Measurements from ENCODE around the gene ADRA2A.

The ADRA2A gene

DNA sequence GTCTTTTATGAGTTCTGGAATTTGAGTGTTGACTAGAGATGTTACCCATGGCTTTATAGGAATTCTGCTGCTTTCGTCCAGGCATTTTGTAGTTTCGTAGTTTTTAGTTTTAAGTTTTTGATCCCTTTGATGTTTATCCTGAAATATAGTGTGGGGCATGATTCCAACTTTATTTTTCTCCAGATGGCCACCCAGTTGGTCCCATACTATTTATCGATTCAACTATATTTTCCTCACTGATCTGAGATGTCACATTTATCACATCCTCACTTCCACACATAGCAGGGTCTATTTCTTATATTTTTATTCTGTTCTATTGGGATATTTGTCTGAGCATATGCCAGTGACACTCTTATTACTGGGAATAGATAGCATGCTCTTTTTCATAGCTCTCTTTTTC lies 33.9 kb downstream of the ADRA2A start:
- TF ChIP-seq, protein P1, sequence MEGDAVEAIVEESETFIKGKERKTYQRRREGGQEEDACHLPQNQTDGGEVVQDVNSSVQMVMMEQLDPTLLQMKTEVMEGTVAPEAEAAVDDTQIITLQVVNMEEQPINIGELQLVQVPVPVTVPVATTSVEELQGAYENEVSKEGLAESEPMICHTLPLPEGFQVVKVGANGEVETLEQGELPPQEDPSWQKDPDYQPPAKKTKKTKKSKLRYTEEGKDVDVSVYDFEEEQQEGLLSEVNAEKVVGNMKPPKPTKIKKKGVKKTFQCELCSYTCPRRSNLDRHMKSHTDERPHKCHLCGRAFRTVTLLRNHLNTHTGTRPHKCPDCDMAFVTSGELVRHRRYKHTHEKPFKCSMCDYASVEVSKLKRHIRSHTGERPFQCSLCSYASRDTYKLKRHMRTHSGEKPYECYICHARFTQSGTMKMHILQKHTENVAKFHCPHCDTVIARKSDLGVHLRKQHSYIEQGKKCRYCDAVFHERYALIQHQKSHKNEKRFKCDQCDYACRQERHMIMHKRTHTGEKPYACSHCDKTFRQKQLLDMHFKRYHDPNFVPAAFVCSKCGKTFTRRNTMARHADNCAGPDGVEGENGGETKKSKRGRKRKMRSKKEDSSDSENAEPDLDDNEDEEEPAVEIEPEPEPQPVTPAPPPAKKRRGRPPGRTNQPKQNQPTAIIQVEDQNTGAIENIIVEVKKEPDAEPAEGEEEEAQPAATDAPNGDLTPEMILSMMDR (IDR thresholded peaks at IDR 0.05; ENCODE audit: insufficient read depth, missing control alignments) = no peak
- FAIRE-seq (no peak), DNase-seq (ENCODE audit: insufficient read length, low spot score) (no peak)

- FAIRE-seq (no peak), DNase-seq (ENCODE audit: insufficient read length, low spot score) (no peak)
- TF ChIP-seq, protein P1 (IDR thresholded peaks at IDR 0.05; ENCODE audit: insufficient read depth, missing control alignments) = no peak
Measured at GRCh38 chr10:111112333-111112732, 35.5 kb downstream of the ADRA2A start.

GRCh38 chr10:111113238-111113960 lies 36.6 kb downstream of the ADRA2A start:
- DNase-seq (ENCODE audit: insufficient read length, low spot score) = no peak
- TF ChIP-seq, protein P1 (IDR thresholded peaks at IDR 0.05; ENCODE audit: insufficient read depth, missing control alignments) = no peak
- FAIRE-seq = no peak

DNA sequence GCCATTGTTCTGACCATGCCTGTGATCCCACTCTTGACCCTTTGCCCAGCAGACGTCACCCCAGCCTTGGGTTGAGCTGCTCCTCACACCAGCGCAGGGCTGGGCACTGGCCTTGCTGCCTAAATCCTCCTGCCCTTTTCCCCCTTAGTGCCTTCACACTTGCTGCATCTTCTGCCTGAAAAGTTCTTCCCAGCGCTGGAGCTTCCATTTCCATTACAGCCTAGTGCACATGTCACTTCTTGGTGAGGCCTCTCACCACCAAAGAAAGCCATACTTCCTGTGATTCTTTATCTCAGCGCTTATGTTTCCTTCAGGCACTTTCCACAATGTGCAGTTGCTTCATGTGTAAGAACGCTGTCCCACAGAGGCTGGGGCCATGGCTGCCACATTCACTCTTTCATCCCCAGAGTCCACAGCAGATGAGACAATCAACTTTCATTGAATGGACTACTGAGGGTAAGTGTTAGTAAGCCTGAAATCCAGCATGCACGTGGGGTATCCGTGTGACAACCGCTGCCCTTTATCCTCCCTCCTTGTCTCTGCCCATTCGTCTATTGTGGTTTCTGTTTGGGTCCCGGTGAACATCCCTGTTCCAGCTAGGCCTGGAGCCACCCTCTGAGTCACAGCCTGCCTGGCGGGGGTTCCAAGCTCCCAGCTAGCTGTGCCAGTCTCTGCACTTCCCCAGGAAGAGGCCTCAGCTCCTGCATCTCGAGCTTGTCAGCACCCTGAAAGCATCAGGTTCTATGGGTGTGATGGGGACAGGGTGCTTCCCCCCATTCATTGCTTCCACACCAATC lies 37.3 kb downstream of the ADRA2A start:
- TF ChIP-seq, protein P1 (IDR thresholded peaks at IDR 0.05; ENCODE audit: insufficient read depth, missing control alignments) = no peak
- DNase-seq (ENCODE audit: insufficient read length, low spot score) (no peak), FAIRE-seq (no peak)

DNA sequence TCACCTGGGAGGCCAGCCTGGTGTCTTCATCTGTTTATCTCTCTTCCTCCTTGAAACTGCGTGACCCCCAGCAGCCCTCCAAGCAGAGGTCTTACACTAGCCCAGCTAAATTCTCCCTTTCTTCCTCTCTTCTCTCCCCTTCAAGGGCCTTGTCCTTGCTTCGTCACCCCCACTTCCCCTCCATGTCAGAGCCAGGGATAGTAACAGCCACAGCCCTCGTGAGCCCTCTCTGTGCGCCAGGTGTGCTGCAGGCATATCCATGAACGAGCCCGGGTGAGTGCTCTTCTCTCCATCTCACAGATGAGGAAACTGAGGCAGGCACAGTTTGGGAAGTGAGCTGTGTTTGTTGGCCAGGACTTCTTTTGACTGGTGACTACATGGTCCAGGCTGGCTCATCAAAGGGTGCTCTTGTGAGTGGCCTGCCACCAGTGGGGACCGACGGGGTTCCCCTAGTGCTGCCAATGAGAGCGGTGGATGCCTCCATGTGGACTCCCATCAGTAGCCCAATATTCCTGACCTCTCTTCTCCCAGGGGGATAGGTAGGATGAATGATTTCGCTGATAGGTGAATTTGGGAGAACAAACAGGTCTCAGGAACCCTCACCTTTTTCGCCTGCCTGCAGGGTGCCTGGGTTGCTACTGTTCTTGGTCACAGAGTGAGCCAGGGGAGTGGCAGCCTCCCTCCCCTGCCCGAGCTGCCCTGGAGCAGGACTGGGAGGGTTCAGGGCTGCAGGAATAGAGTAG lies 38.1 kb downstream of the ADRA2A start:
- TF ChIP-seq, protein P1 (IDR thresholded peaks at IDR 0.05; ENCODE audit: insufficient read depth, missing control alignments) = no peak
- DNase-seq (ENCODE audit: insufficient read length, low spot score) = no peak
- FAIRE-seq = no peak

DNA sequence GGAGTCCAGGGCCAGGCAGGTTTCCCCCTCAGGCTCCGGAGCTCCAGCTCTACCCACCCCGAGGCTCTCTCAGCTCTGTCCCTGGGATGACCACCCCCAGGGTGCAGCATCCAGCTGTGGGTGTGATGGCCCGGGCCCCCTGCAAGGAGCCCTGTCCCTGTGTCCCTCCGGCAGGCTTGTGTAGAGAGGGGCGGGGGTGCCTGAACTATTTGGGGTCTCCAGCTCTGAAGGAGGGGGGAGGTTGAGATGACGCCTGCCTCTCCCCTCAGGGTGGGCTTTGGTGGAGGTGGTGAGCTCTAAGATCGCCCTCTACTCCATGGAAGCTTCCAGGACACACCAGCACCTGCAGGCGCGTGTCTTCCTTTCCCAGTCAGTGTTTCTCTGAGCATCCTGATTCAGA lies 39.4 kb downstream of the ADRA2A start:
- FAIRE-seq (no peak), DNase-seq (ENCODE audit: insufficient read length, low spot score) (no peak)
- TF ChIP-seq, protein P1 (IDR thresholded peaks at IDR 0.05; ENCODE audit: insufficient read depth, missing control alignments) = no peak

Data from D721Med (cell line).